GM21390 (cell line): ENCODE results near the gene H1-8.

Experiments used
- ATAC-seq: cut with Tn5 transposase; IDR thresholded peaks from one replicate; pipeline ENCODE4 v1.9.1; 2021; ENCODE audit not compliant: unreplicated experiment

The H1-8 gene

GRCh38 chr3:129555153-129555550 lies 12.2 kb downstream of the H1-8 start:
- ATAC-seq = no peak

- ATAC-seq = no peak
Measured at GRCh38 chr3:129555616-129556357, 12.8 kb downstream of the H1-8 start.

- no peak for ATAC-seq
Measured at GRCh38 chr3:129556358-129556695, 13.4 kb downstream of the H1-8 start.

GRCh38 chr3:129556890-129557547 lies 14.0 kb downstream of the H1-8 start:
- no peak for ATAC-seq

- no peak for ATAC-seq
Measured at GRCh38 chr3:129557548-129557894, 14.5 kb downstream of the H1-8 start.

- ATAC-seq = no peak
Measured at GRCh38 chr3:129558081-129558771, 15.3 kb downstream of the H1-8 start.

- no peak for ATAC-seq
Measured at GRCh38 chr3:129558772-129559564, 16.0 kb downstream of the H1-8 start.

GRCh38 chr3:129559565-129560079 lies 16.6 kb downstream of the H1-8 start:
- no peak for ATAC-seq

GRCh38 chr3:129560269-129560787 lies 17.4 kb downstream of the H1-8 start:
- no peak for ATAC-seq

- no peak for ATAC-seq
Measured at GRCh38 chr3:129560911-129561594, 18.1 kb downstream of the H1-8 start.

GRCh38 chr3:129561619-129562248 lies 18.8 kb downstream of the H1-8 start:
- ATAC-seq = no peak

- ATAC-seq = no peak
Measured at GRCh38 chr3:129562803-129563202, 19.8 kb downstream of the H1-8 start.

- no peak for ATAC-seq
Measured at GRCh38 chr3:129563332-129563731, 20.4 kb downstream of the H1-8 start.

- ATAC-seq = no peak
Measured at GRCh38 chr3:129563850-129564535, 21.0 kb downstream of the H1-8 start.

- no peak for ATAC-seq
Measured at GRCh38 chr3:129564981-129565644, 22.1 kb downstream of the H1-8 start.

- no peak for ATAC-seq
Measured at GRCh38 chr3:129565902-129566301, 22.9 kb downstream of the H1-8 start.

GRCh38 chr3:129567176-129567705 lies 24.3 kb downstream of the H1-8 start:
- ATAC-seq = no peak

- ATAC-seq = no peak
Measured at GRCh38 chr3:129567939-129568338, 25.0 kb downstream of the H1-8 start.

- no peak for ATAC-seq
Measured at GRCh38 chr3:129569856-129570255, 26.9 kb downstream of the H1-8 start.
